ENCODE data around the gene EPC1.

GRCh38 chr10:32375631-32376030, 28.7 kb upstream of the EPC1 start:
- TF ChIP-seq CTCF (IDR thresholded peaks at IDR 0.05) = no peak
- no peak for TF ChIP-seq POLR2A (IDR thresholded peaks at IDR 0.05)

Data from body of pancreas (tissue), 4 donors.